ENCODE results near the gene SMG6. TPM values are rescaled to one million over a fixed set of nuclear protein-coding genes. Genes with fewer than 3 reads are reported as not detected.

Gene SMG6
- total RNA-seq, 2 experiments from 2014 or later, result 37.8 to 38.7 TPM

DNA sequence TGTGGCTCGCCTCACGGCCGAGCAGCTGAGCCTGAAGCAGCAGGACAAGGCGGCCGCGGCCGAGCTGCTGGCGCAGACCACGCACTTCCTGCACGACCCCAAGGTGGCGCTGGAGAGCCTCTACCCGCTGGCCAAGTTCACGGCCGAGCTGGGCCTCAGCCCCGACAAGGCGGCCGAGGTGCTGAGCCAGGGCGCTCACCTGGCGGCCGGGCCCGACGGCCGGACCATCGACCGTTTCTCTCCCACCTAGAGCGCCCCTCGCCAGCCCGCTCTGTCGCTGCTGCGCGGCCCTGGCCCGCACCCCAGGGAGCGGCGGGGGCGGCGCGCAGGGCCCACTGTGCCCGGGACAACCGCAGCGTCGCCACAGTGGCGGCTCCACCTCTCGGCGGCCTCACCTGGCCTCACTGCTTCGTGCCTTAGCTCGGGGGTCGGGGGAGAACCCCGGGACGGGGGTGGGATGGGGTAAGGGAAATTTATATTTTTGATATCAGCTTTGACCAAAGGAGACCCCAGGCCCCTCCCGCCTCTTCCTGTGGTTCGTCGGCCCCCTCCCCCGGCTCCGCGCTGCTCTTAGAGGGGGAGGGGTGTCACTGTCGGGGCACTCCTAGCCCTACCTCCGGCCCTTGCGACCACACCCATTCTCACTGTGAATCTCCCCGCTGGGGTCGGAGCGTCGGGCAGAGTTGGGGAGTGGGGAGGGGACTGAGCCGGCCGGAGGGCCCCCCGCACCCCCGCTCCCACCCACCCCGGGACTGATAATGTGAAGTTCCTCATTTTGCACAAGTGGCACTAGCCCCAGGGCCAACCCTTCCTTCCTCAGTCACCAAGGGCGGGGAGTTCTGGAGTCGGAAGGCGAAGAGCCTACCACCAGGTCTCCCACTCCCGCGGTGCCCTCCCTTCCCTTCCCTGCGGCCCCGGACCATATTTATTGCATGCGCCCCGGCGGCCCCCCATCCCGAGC is 244.7 kb downstream of the SMG6 start:
- Mint-ChIP-seq H3K4me3 (peak overlapping the region; percentile 44), H3K4me1 (peaks cover 45% of the 10 kb centered on the region), H3K27me3 (peaks cover 1% of the 10 kb centered on the region), H3K9me3 (no peaks in the 10 kb centered on the region), H3K27ac (peak overlapping the region; percentile 47), H3K36me3 (ENCODE audit: low read depth) (peaks cover 45% of the 10 kb centered on the region)
- ChIA-PET CTCF (interaction anchor here (0.9 to 7.9 kb wide), 22 partner anchors 11 to 289 kb away, joined by 3 to 210 read pairs (median 4); partner anchors contain the start of gene TSR1), POLR2A (interaction anchor here (0.7 to 5.9 kb wide), 10 partner anchors 11 to 225 kb away, joined by 3 to 94 read pairs (median 4); no protein-coding TSS in a partner anchor)
- peak; percentile 77 for DNase-seq

DNA sequence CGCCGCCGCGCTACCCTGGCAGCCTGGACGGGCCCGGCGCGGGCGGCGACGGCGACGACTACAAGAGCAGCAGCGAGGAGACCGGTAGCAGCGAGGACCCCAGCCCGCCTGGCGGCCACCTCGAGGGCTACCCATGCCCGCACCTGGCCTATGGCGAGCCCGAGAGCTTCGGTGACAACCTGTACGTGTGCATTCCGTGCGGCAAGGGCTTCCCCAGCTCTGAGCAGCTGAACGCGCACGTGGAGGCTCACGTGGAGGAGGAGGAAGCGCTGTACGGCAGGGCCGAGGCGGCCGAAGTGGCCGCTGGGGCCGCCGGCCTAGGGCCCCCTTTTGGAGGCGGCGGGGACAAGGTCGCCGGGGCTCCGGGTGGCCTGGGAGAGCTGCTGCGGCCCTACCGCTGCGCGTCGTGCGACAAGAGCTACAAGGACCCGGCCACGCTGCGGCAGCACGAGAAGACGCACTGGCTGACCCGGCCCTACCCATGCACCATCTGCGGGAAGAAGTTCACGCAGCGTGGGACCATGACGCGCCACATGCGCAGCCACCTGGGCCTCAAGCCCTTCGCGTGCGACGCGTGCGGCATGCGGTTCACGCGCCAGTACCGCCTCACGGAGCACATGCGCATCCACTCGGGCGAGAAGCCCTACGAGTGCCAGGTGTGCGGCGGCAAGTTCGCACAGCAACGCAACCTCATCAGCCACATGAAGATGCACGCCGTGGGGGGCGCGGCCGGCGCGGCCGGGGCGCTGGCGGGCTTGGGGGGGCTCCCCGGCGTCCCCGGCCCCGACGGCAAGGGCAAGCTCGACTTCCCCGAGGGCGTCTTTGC is 245.6 kb downstream of the SMG6 start:
- peak overlapping the region; percentile 50 for H3K4me3 Mint-ChIP-seq
- POLR2A ChIA-PET, result interaction anchor here (0.7 to 5.9 kb wide), 15 partner anchors 12 to 279 kb away, joined by 3 to 94 read pairs (median 4); partner anchors contain the start of genes RTN4RL1, SGSM2 and TSR1
- H3K36me3 Mint-ChIP-seq (ENCODE audit: low read depth), result peaks cover 40% of the 10 kb centered on the region
- DNase-seq, result no peak
- peaks cover 6% of the 10 kb centered on the region for H3K27me3 Mint-ChIP-seq
- H3K9me3 Mint-ChIP-seq, result no peaks in the 10 kb centered on the region
- H3K4me1 Mint-ChIP-seq, result peaks cover 42% of the 10 kb centered on the region
- CTCF ChIA-PET, result interaction anchor here (0.9 to 7.9 kb wide), 24 partner anchors 11 to 337 kb away, joined by 3 to 210 read pairs (median 4); partner anchors contain the start of gene TSR1
- H3K27ac Mint-ChIP-seq, result peak overlapping the region; percentile 47

DNA sequence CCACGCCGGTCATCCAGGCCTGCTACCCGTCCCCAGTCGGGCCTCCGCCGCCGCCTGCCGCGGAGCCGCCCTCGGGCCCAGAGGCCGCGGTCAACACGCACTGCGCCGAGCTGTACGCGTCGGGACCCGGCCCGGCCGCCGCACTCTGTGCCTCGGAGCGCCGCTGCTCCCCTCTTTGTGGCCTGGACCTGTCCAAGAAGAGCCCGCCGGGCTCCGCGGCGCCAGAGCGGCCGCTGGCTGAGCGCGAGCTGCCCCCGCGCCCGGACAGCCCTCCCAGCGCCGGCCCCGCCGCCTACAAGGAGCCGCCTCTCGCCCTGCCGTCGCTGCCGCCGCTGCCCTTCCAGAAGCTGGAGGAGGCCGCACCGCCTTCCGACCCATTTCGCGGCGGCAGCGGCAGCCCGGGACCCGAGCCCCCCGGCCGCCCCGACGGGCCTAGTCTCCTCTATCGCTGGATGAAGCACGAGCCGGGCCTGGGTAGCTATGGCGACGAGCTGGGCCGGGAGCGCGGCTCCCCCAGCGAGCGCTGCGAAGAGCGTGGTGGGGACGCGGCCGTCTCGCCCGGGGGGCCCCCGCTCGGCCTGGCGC is 246.3 kb downstream of the SMG6 start:
- no peaks in the 10 kb centered on the region for H3K9me3 Mint-ChIP-seq
- ChIA-PET POLR2A (interaction anchor here (1.1 to 5.9 kb wide), 14 partner anchors 13 to 280 kb away, joined by 3 to 94 read pairs (median 6); partner anchors contain the start of genes RTN4RL1, SGSM2 and TSR1), CTCF (interaction anchor here (0.9 to 7.9 kb wide), 18 partner anchors 13 to 408 kb away, joined by 3 to 210 read pairs (median 6); partner anchors contain the start of gene TSR1)
- H3K36me3 Mint-ChIP-seq (ENCODE audit: low read depth), result peaks cover 34% of the 10 kb centered on the region
- H3K4me1 Mint-ChIP-seq, result peaks cover 36% of the 10 kb centered on the region
- peaks cover 7% of the 10 kb centered on the region for H3K27me3 Mint-ChIP-seq
- H3K27ac Mint-ChIP-seq, result no peak overlapping the region
- H3K4me3 Mint-ChIP-seq, result no peak overlapping the region
- DNase-seq, result no peak

DNA sequence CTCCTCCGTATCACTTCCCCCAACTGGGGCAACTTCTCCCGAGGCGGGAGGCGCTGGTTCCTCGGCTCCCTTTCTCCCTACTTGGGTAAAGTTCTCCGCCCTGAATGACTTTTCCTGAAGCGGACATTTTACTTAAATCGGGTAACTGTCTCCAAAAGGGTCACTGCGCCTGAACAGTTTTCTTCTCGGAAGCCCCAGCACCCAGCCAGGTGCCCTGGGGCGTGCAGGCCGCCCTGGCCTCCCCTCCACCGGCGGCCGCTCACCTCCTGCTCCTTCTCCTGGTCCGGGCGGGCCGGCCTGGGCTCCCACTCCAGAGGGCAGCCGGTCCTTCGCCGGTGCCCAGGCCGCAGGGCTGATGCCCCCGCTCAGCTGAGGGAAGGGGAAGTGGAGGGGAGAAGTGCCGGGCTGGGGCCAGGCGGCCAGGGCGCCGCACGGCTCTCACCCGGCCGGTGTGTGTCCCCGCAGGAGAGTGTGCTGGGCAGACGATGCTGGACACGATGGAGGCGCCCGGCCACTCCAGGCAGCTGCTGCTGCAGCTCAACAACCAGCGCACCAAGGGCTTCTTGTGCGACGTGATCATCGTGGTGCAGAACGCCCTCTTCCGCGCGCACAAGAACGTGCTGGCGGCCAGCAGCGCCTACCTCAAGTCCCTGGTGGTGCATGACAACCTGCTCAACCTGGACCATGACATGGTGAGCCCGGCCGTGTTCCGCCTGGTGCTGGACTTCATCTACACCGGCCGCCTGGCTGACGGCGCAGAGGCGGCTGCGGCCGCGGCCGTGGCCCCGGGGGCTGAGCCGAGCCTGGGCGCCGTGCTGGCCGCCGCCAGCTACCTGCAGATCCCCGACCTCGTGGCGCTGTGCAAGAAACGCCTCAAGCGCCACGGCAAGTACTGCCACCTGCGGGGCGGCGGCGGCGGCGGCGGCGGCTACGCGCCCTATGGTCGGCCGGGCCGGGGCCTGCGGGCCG is 247.1 kb downstream of the SMG6 start:
- peak; percentile 69 for DNase-seq
- Mint-ChIP-seq H3K4me1 (peaks cover 33% of the 10 kb centered on the region), H3K4me3 (peak overlapping the region; percentile 79), H3K9me3 (no peaks in the 10 kb centered on the region), H3K36me3 (ENCODE audit: low read depth) (peaks cover 27% of the 10 kb centered on the region), H3K27ac (peak overlapping the region; percentile 78), H3K27me3 (peaks cover 14% of the 10 kb centered on the region)
- CTCF ChIA-PET, result interaction anchor here (0.9 to 7.9 kb wide), 20 partner anchors 10 to 407 kb away, joined by 3 to 210 read pairs (median 8); partner anchors contain the start of gene RTN4RL1
- POLR2A ChIA-PET, result interaction anchor here (0.8 to 5.9 kb wide), 20 partner anchors 9 to 340 kb away, joined by 3 to 94 read pairs (median 5); partner anchors contain the start of genes RTN4RL1, SGSM2, SMG6 and SRR

DNA sequence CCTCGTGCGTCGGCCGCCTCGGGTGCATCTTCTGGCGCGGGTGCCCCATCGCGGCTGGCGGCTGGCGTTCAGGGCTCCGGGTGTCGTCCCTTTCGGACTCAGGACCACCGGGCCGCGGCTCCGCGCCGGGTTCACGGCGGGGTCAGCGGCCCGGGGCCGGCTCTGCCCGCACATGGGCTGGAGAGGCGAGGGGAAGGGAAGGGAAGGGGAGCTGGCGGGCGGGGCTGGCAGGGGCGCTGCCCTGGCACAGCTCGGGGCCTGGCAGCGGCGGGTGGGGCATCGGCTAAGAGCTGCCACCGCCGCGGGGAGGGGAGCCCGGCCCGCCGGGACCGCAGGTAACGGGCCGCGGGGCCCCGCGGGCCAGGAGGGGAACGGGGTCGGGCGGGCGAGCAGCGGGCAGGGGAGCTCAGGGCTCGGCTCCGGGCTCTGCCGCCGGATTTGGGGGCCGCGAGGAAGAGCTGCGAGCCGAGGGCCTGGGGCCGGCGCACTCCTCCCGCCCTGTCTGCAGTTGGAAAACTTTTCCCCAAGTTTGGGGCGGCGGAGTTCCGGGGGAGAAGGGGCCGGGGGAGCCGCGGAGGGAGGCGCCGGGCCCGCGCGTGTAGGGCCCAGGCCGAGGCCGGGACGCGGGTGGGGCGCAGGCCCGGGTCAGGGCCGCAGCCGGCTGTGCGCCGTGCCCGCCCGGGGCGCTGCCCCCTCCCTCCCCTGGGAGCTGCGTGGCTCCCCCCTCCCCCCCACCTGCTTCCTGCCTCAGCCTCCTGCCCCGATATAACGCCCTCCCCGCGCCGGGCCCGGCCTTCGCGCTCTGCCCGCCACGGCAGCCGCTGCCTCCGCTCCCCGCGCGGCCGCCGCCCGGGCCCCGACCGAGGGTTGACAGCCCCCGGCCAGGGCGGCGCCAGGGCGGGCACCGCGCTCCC is 248.0 kb downstream of the SMG6 start:
- Mint-ChIP-seq H3K4me3 (peak overlapping the region; percentile 79), H3K4me1 (peaks cover 31% of the 10 kb centered on the region), H3K36me3 (ENCODE audit: low read depth) (peaks cover 22% of the 10 kb centered on the region), H3K27ac (no peak overlapping the region), H3K27me3 (peaks cover 17% of the 10 kb centered on the region), H3K9me3 (no peaks in the 10 kb centered on the region)
- peak; percentile 65 for DNase-seq
- CTCF ChIA-PET, result interaction anchor here (0.8 to 7.9 kb wide), 25 partner anchors 9 to 392 kb away, joined by 3 to 210 read pairs (median 5); partner anchors contain the start of genes RTN4RL1 and TSR1
- POLR2A ChIA-PET, result interaction anchor here (0.6 to 5.9 kb wide), 23 partner anchors 8 to 346 kb away, joined by 3 to 94 read pairs (median 5); partner anchors contain the start of genes SGSM2, SMG6, SRR and TSR1

DNA sequence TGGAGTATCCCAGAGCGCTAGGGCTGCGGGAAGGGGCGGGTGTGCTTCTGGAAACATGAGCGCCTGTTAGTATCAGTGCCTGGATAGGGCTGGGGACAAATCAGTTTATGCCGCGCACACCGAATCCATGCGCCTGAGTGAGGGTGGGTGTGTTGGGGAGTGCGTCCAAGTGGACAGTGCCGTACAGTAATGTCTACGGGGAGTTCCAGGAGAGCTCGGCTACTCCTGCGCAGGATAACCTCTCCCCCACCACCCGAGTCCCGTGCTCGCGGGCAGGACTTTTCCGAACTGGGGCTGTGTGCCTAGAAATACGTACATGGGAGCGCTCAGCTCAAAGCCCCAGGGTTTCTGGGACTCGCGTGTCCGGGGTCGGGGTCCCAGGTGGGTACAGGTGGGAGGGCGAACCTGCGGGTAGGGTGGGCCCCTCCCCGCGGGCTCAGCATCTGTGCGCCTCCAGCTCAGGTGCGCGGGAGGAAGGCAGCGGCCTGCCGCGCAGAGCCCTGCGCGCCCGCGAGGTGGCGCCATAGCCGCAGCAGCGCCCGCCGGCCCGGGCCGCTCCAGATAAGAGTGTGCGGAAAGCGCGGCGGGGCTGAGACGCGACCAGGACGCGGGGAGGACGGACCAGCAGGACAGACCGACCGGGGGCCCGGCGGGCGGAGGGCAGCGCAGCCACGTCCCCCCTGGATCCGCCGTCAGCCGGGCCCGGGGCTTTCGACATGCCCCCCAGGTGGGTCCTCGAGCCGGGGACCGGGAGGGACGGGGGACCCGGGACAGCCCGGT is 248.9 kb downstream of the SMG6 start, which contains the start of gene HIC1:
Gene HIC1, plus strand, starts transcription at position 592 of the 780 bp plus-strand sequence. CDS start 1,588 bp downstream, outside the sequence.
- ChIA-PET POLR2A (interaction anchor here (0.6 to 5.9 kb wide), 25 partner anchors 10 to 347 kb away, joined by 3 to 94 read pairs (median 4); partner anchors contain the start of genes SGSM2, SMG6, SRR and TSR1), CTCF (interaction anchor here (0.6 to 7.9 kb wide), 34 partner anchors 10 to 391 kb away, joined by 3 to 210 read pairs (median 5); partner anchors contain the start of genes RTN4RL1 and TSR1)
- Mint-ChIP-seq H3K27ac (peak within 1 kb of the TSS; percentile 71), H3K27me3 (peaks cover 17% of the 10 kb centered on the region), H3K4me3 (peak within 1 kb of the TSS; percentile 79), H3K36me3 (ENCODE audit: low read depth) (peaks cover 13% of the 10 kb centered on the region), H3K9me3 (no peaks in the 10 kb centered on the region), H3K4me1 (peaks cover 24% of the 10 kb centered on the region)
- DNase-seq, result peak; percentile 85

DNA sequence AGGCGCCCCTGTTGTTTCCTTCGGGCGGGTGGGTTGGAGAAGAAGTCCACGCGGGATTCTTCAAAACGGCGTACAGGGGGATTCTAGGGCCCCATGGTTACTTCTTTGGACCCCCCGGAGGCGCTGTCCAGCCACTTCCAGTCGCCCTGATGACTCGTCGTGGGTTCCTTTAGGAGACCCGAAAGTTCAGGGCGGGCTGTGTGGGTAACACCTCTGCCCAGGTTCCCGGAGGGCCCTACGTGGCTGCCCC is 249.4 kb downstream of the SMG6 start:
- peaks cover 8% of the 10 kb centered on the region for H3K36me3 Mint-ChIP-seq (ENCODE audit: low read depth)
- ChIA-PET POLR2A (interaction anchor here (0.6 to 5.9 kb wide), 19 partner anchors 12 to 339 kb away, joined by 3 to 94 read pairs (median 7); partner anchors contain the start of genes SGSM2, SMG6, SRR and TSR1), CTCF (interaction anchor here (0.6 to 7.9 kb wide), 31 partner anchors 10 to 391 kb away, joined by 3 to 210 read pairs (median 5); partner anchors contain the start of genes RTN4RL1 and TSR1)
- H3K27me3 Mint-ChIP-seq, result peaks cover 17% of the 10 kb centered on the region
- peak overlapping the region; percentile 71 for H3K27ac Mint-ChIP-seq
- H3K4me1 Mint-ChIP-seq, result peaks cover 22% of the 10 kb centered on the region
- peak; percentile 50 for DNase-seq
- peak overlapping the region; percentile 79 for H3K4me3 Mint-ChIP-seq
- no peaks in the 10 kb centered on the region for H3K9me3 Mint-ChIP-seq

DNA sequence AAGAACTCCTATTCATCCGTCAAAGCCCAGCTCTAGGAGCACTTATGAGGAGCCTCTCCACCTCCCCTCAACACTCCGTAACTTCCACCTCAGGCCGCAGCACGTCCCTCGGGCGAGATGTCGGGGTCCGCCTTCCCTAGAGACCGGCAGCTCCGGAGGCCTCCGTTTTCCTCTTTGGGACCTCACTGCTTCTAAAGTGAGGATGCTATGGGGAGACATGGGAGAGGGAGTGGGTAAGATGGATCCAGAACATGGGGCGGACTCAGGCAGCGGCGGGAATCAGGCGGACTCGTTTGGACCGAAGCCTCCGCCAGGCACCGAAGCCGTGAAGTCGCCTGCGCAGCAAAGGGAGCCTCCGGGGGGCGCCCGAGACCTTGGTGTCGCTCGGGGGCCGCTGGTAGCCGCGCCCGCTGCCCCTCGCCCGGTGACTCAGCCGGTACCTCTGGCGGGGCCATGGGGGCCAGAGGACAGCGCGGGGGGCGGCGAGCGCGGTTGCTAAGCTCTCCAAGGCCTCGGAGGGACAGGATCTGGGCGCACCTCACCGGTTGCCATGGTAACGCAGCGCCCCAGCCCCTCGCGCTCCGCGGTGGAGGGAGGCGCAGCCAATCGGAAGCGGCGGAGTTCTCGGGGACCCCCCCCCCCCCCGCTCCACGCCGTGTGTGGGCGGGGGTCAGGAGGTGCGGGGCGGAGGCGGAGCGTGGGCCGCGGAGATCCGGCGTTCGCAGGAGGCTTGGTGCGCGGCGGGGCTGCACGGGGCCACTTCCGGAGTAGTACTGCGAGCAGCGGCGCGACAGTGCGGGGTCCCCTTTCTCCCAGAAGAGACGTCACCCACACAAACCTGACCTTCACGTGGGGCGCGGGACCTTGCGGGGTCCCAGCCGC is 250.0 kb downstream of the SMG6 start:
- Mint-ChIP-seq H3K4me1 (peaks cover 28% of the 10 kb centered on the region), H3K27ac (peak overlapping the region; percentile 71), H3K27me3 (peaks cover 18% of the 10 kb centered on the region), H3K4me3 (peak overlapping the region; percentile 79), H3K36me3 (ENCODE audit: low read depth) (peaks cover 8% of the 10 kb centered on the region), H3K9me3 (no peaks in the 10 kb centered on the region)
- ChIA-PET POLR2A (interaction anchor here (0.5 to 5.9 kb wide), 12 partner anchors 13 to 283 kb away, joined by 3 to 94 read pairs (median 5); partner anchors contain the start of genes SGSM2, SMG6, SRR and TSR1), CTCF (interaction anchor here (0.8 to 7.9 kb wide), 15 partner anchors 11 to 330 kb away, joined by 3 to 210 read pairs (median 5); no protein-coding TSS in a partner anchor)
- DNase-seq, result peak; percentile 80

Data from activated CD4-positive, alpha-beta memory T cell treated with anti-CD3 and anti-CD28 coated beads, Interleukin-2, amount 10 ng/mL, durations not matched to agents 7 days and 5 days (primary cell).